Lower leg skin (tissue), 4 donors: ENCODE results near the gene CCL2. TPM values are rescaled to one million over a fixed set of nuclear protein-coding genes. Genes with fewer than 3 reads are reported as not detected.

Source experiments
- DNase-seq, 2 donors: peaks; one replicate each; pipeline ENCODE4 v3.0.0-alpha.2; 2019; ENCODE audit warnings: low spot score in 2 of 2
- H3K4me3 ChIP-seq: fragments of 200-600 bp; sonication (generic); 2 replicates; pipeline ENCODE4 v1.5.1; 2017; ENCODE audit warnings: mild to moderate bottlenecking, low read depth; ENCODE audit not compliant: poor library complexity, severe bottlenecking
- POLR2A ChIP-seq, 2 donors: fragments of 450-650 bp; IDR thresholded peaks; one replicate each; pipeline ENCODE4 v1.6.1; 2016 to 2017; ENCODE audit warnings: antibody characterized with exemption in 2 of 2, mild to moderate bottlenecking in 1 of 2, moderate library complexity in 1 of 2
- WGBS, 2 donors: methylation state at CpG; one replicate each; pipeline ENCODE4 v1.1.5; 2018; 5-methylcytosine and 5-hydroxymethylcytosine counted together
- intact Hi-C: fragments of 100-400 bp; cut with DNase I; formaldehyde crosslinking; loops from one replicate; pipeline ENCODE4 v1.15.0; 2023; ENCODE audit warnings: low total_unique reads
- total RNA-seq, 4 donors: library from RNA; depleted of rRNA; stranded (reverse); fragments of >200 nt; gene quantifications; one replicate each; pipeline ENCODE4 v1.1.0, GENCODE V29; 2016
- TF ChIP-seq, protein P1 (sequence below), 3 donors: fragments of 450-650 bp; IDR thresholded peaks; one replicate each; pipeline ENCODE4 v1.5.1; 2016; ENCODE audit warnings: antibody characterized with exemption in 3 of 3, mild to moderate bottlenecking in 3 of 3, moderate library complexity in 2 of 3

The CCL2 gene
- total RNA-seq, 4 donors from 2014 or later: 1.8 to 13.1 (median 7.0) TPM

DNA sequence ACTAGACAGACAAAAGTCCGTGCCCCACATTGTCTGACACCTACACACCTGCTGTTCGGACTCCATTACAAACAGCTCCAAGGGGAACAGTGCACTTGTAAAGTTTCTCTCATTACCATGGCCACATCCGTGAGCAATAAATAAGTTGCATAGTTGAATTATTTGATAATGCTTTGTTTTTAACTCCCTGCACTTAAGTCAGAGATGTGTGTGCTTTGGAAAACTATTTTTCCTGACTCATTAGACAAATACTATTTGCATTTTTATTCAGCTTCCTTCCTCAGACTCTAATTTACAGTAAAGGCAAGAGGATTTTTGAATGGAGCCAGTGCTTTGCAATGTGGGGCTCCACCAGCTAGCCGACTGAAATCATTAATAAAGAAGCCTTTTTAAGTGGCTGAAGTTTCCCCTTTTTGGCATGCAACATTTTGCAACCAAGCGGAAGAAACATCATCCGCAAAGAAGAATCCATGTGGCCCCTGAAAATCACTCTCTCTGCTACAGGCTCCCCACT is 6.5 kb upstream of the CCL2 start:
- no peak for TF ChIP-seq POLR2A (IDR thresholded peaks at IDR 0.05)
- TF ChIP-seq, protein P1, sequence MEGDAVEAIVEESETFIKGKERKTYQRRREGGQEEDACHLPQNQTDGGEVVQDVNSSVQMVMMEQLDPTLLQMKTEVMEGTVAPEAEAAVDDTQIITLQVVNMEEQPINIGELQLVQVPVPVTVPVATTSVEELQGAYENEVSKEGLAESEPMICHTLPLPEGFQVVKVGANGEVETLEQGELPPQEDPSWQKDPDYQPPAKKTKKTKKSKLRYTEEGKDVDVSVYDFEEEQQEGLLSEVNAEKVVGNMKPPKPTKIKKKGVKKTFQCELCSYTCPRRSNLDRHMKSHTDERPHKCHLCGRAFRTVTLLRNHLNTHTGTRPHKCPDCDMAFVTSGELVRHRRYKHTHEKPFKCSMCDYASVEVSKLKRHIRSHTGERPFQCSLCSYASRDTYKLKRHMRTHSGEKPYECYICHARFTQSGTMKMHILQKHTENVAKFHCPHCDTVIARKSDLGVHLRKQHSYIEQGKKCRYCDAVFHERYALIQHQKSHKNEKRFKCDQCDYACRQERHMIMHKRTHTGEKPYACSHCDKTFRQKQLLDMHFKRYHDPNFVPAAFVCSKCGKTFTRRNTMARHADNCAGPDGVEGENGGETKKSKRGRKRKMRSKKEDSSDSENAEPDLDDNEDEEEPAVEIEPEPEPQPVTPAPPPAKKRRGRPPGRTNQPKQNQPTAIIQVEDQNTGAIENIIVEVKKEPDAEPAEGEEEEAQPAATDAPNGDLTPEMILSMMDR (IDR thresholded peaks at IDR 0.05): no peak
- intact Hi-C loops: no loop called here
- DNase-seq: no peak
- WGBS, 2 donors: 45 to 53% methylated on average over 6 of the region's 6 CpGs
- H3K4me3 ChIP-seq: no peak overlapping the region

GRCh38 chr17:34249061-34249460 is 6.0 kb upstream of the CCL2 start:
- H3K4me3 ChIP-seq: no peak overlapping the region
- no peak for TF ChIP-seq POLR2A (IDR thresholded peaks at IDR 0.05)
- intact Hi-C loops: no loop called here
- no peak for DNase-seq
- WGBS, 2 donors: 52 to 84% methylated on average over 1 of the region's 1 CpG

DNA sequence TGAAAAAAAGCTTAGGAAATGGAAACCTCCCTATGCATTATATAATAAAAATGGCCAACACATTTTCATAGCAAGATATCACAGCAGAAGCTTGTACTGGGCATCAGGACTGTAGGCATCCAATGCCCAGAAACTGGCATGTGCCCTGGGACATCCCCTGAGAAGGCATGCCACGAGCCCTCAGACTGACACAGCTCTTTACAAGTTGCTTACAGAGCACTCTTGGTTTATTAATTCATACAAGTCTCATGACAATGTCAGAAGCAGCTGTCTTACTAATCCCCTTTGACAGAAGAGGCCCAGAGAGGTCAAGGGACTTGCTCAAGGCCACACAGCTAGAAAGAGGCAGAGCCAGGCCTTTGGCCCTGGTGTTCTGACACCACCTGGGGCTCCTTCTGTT is 5.6 kb upstream of the CCL2 start:
- no peak for TF ChIP-seq POLR2A (IDR thresholded peaks at IDR 0.05)
- TF ChIP-seq, protein P1 (IDR thresholded peaks at IDR 0.05): no peak

GRCh38 chr17:34251186-34251585 is 3.9 kb upstream of the CCL2 start:
- 93 to 98% methylated on average over 3 of the region's 3 CpGs for WGBS, 2 donors
- H3K4me3 ChIP-seq: no peak overlapping the region
- TF ChIP-seq, protein P1 (IDR thresholded peaks at IDR 0.05): no peak
- no peak for TF ChIP-seq POLR2A (IDR thresholded peaks at IDR 0.05)
- no peak for DNase-seq
- intact Hi-C loops: no loop called here

More for the DNA sequence above, 5.6 kb upstream of the CCL2 start:
- 35 to 42% methylated on average over 1 of the region's 1 CpG for WGBS, 2 donors
- no peak for DNase-seq
- intact Hi-C loops: no loop called here
- no peak overlapping the region for H3K4me3 ChIP-seq

- TF ChIP-seq, protein P1 (IDR thresholded peaks at IDR 0.05): no peak
- TF ChIP-seq POLR2A (IDR thresholded peaks at IDR 0.05): no peak
- no peak overlapping the region for H3K4me3 ChIP-seq
- no peak for DNase-seq
- WGBS, 2 donors: 24 to 28% methylated on average over 5 of the region's 5 CpGs
- intact Hi-C loops: no loop called here
These were observed 3.0 kb upstream of the CCL2 start for GRCh38 chr17:34252095-34252443.

- 4 to 8% methylated on average over 6 of the region's 6 CpGs for WGBS, 2 donors
- H3K4me3 ChIP-seq: no peak overlapping the region
- peak; percentile 92 to 99 for DNase-seq
- TF ChIP-seq POLR2A (IDR thresholded peaks at IDR 0.05): no peak
- TF ChIP-seq, protein P1 (IDR thresholded peaks at IDR 0.05): no peak
- intact Hi-C loops: no loop called here
These were observed 2.5 kb upstream of the CCL2 start for GRCh38 chr17:34252444-34253138.
